Endothelial cell of umbilical vein (primary cell): ENCODE results near the gene PDK4. TPM values are rescaled to one million over a fixed set of nuclear protein-coding genes. Genes with fewer than 3 reads are reported as not detected.
"Not testable (repeated sequence)": the region's sequence is repeated elsewhere in the genome, so short reads cannot be mapped to it uniquely, and the experiment has no call there.

ENCODE experiments used
- BruUV-seq: library from RNA; stranded (reverse); fragments of 400-500 nt; replicated peaks from 2 replicates; lab custom pipeline; 2021; lab: Mats Ljungman, UMichigan
- CTCF ChIA-PET: fragments of 300-600, 350-600 bp; sonication (Branson Sonifier 250); formaldehyde crosslinking; loops from one replicate; lab custom pipeline; 2021; ENCODE audit warnings: antibody characterized with exemption, inconsistent platforms; lab: Charles Lee
- POLR2A ChIA-PET: fragments of 300-600, 350-600 bp; sonication (Branson Sonifier 250); formaldehyde crosslinking; loops from one replicate; lab custom pipeline; 2021; ENCODE audit warnings: antibody characterized with exemption, inconsistent platforms; lab: Charles Lee
- DNase-seq: peaks from one replicate; pipeline ENCODE4 v3.0.0-alpha.2; 2011; ENCODE audit warnings: low read depth, low spot score
- FAIRE-seq: peaks from 2 replicates; lab custom pipeline; 2011; peaks lifted over from hg19 to GRCh38; lab: Jason Lieb, UNC
- H2AFZ ChIP-seq: 2 replicates; pipeline ENCODE4 v1.6.0; 2012; ENCODE audit warnings: low read depth, low read length, control low read depth, inconsistent platforms
- H3K27ac ChIP-seq: 2 replicates; pipeline ENCODE4 v1.5.1; 2011; ENCODE audit warnings: low read depth, mild to moderate bottlenecking, control low read depth, low read length, moderate library complexity; ENCODE audit not compliant: insufficient read depth
- H3K27me3 ChIP-seq, 2 experiments: 2 replicates each; pipeline versions ENCODE4 v1.6.0 to v1.6.1; 2011; ENCODE audit warnings: low read length in 2 of 2, mixed read lengths in 1 of 2; ENCODE audit not compliant: control insufficient read depth in 2 of 2, insufficient read depth in 2 of 2
- H3K36me3 ChIP-seq, 2 experiments: 2 replicates in 1 of 2; 3 replicates in 1 of 2; pipeline ENCODE4 v1.5.1; 2011; ENCODE audit warnings: low read length in 2 of 2, mild to moderate bottlenecking in 1 of 2, moderate library complexity in 1 of 2; ENCODE audit not compliant: control insufficient read depth in 2 of 2, insufficient read depth in 2 of 2; ENCODE audit errors: extremely low read depth in 1 of 2
- H3K4me1 ChIP-seq: 3 replicates; pipeline ENCODE4 v1.5.1; 2011; ENCODE audit warnings: mild to moderate bottlenecking, low read length; ENCODE audit not compliant: control insufficient read depth, insufficient read depth; ENCODE audit errors: extremely low read depth
- H3K4me2 ChIP-seq: 2 replicates; pipeline ENCODE4 v1.6.1; 2011; ENCODE audit warnings: low read length, control low read depth, mixed read lengths; ENCODE audit not compliant: insufficient read depth
- H3K4me3 ChIP-seq, 3 experiments: fragments of 200-600 bp in 1 of 3; sonication (generic), shearing (Covaris generic) in 1 of 3; replicated peaks in 1 of 3; 2 replicates each; pipeline ENCODE4 v1.5.1; 2011 to 2016; ENCODE audit warnings: control low read depth in 3 of 3, low read length in 3 of 3, mild to moderate bottlenecking in 2 of 3, inconsistent platforms in 1 of 3, low read depth in 1 of 3, moderate library complexity in 1 of 3; ENCODE audit not compliant: insufficient read depth in 1 of 3
- H3K79me2 ChIP-seq: 2 replicates; pipeline ENCODE4 v1.6.0; 2012; ENCODE audit warnings: low read length, inconsistent platforms; ENCODE audit not compliant: control insufficient read depth, insufficient read depth
- H3K9ac ChIP-seq: replicated peaks from 2 replicates; pipeline ENCODE3; 2011; ENCODE audit warnings: low read length, control low read depth; ENCODE audit not compliant: insufficient read depth; ENCODE audit errors: extremely low read depth
- H3K9me1 ChIP-seq: replicated peaks from 3 replicates; pipeline ENCODE4 v1.6.0; 2011; ENCODE audit warnings: mild to moderate bottlenecking, low read length; ENCODE audit not compliant: control insufficient read depth, insufficient read depth; ENCODE audit errors: extremely low read depth
- H3K9me3 ChIP-seq: replicated peaks from 2 replicates; pipeline ENCODE4 v1.5.1; 2012; ENCODE audit warnings: low read length, inconsistent platforms; ENCODE audit not compliant: control insufficient read depth, insufficient read depth
- H4K20me1 ChIP-seq: replicated peaks from 2 replicates; pipeline ENCODE3; 2011; ENCODE audit warnings: mild to moderate bottlenecking, low read length; ENCODE audit not compliant: control insufficient read depth, insufficient read depth; ENCODE audit errors: extremely low read depth
- EZH2 ChIP-seq: IDR thresholded peaks from 2 replicates; pipeline ENCODE4 v1.6.1; 2012; ENCODE audit warnings: borderline replicate concordance, low read depth, mild to moderate bottlenecking, moderate library complexity, low read length, inconsistent platforms; ENCODE audit not compliant: severe bottlenecking
- FOS ChIP-seq: IDR thresholded peaks from 2 replicates; pipeline ENCODE4 v1.6.1; 2011; ENCODE audit warnings: mild to moderate bottlenecking, low read length, moderate library complexity, borderline replicate concordance; ENCODE audit not compliant: insufficient read depth
- GATA2 ChIP-seq: IDR thresholded peaks from 2 replicates; pipeline ENCODE4 v1.7.0; 2011; ENCODE audit warnings: low read depth, mild to moderate bottlenecking, moderate library complexity, mixed read lengths, low read length; ENCODE audit not compliant: insufficient read length, insufficient read depth
- JUN ChIP-seq: IDR thresholded peaks from 2 replicates; pipeline ENCODE4 v1.6.1; 2011; ENCODE audit warnings: borderline replicate concordance, low read depth; ENCODE audit not compliant: insufficient read length, insufficient read depth
- MYC ChIP-seq: IDR thresholded peaks from one replicate; pipeline ENCODE4 v1.6.1; 2011; ENCODE audit warnings: mild to moderate bottlenecking, low read depth, low read length
- POLR2A ChIP-seq: IDR thresholded peaks from 2 replicates; pipeline ENCODE4 v1.6.1; 2012; ENCODE audit warnings: low read depth, mild to moderate bottlenecking, control low read depth, low read length
- POLR2AphosphoS5 ChIP-seq: IDR thresholded peaks from 2 replicates; pipeline ENCODE4 v1.6.1; 2012; ENCODE audit warnings: low read depth, mild to moderate bottlenecking, control low read depth, low read length, moderate library complexity; ENCODE audit not compliant: insufficient read depth
- dilution Hi-C: fragments of 300-500 bp; cut with MboI; formaldehyde crosslinking; loops from one replicate; pipeline ENCODE4 v1.15.0; 2019; ENCODE audit warnings: low sequenced_read_pairs; ENCODE audit not compliant: extremely low pct_ligation_motif_present
- intact Hi-C: fragments of 100-400 bp; cut with micrococcal nuclease; formaldehyde crosslinking; loops from one replicate; pipeline ENCODE4 v1.10.0; 2022
- polyA plus RNA-seq, 4 experiments: library from polyadenylated mRNA; depleted of rRNA in 3 of 4; stranded (reverse) in 3 of 4; unstranded in 1 of 4; fragments of >200 nt; gene quantifications; 2 replicates each; pipeline versions ENCODE4 v1.2.1 to v1.2.3, GENCODE V29; 2011 to 2012; ENCODE audit warnings: missing spikeins in 1 of 4
- total RNA-seq: library from RNA; stranded (reverse); gene quantifications from 2 replicates; pipeline ENCODE4 v1.2.3, GENCODE V29; 2021
- TF ChIP-seq, protein P1 (sequence below): IDR thresholded peaks from 2 replicates; pipeline ENCODE4 v1.6.1; 2011; ENCODE audit not compliant: insufficient read depth, insufficient read length
- TF ChIP-seq, protein P2 (sequence below), 2 donors: IDR thresholded peaks; 1 replicate in 1 of 2; 2 replicates in 1 of 2; pipeline ENCODE4 v1.5.1; 2011; ENCODE audit warnings: low read length in 2 of 2, mild to moderate bottlenecking in 2 of 2, moderate library complexity in 2 of 2, control low read depth in 1 of 2, inconsistent platforms in 1 of 2, low read depth in 1 of 2; ENCODE audit not compliant: insufficient read depth in 1 of 2; ENCODE audit errors: extremely low read depth in 1 of 2

Gene PDK4
- total and polyA plus RNA-seq, 2 donors (not counting 3 experiments of a cell fraction or from before 2014, with no cell fraction given): 0.75 to 2.5 TPM

- Histone ChIP-seq H3K27ac (no peak overlapping the region), H3K9me3 (no peaks in the 10 kb centered on the region), H3K4me1 (peaks cover 9% of the 10 kb centered on the region), H3K36me3 (no peaks in the 10 kb centered on the region), H4K20me1 (no peaks in the 10 kb centered on the region), H3K4me3 (no peak overlapping the region), H3K27me3 (peaks cover 0 to 2% of the 10 kb centered on the region in 2 experiments), H2AFZ (no peak overlapping the region), H3K9ac (no peak overlapping the region), H3K4me2 (no peak overlapping the region), H3K9me1 (no peaks in the 10 kb centered on the region), H3K79me2 (no peaks in the 10 kb centered on the region)
- FAIRE-seq: no peak
- no peak for TF ChIP-seq POLR2AphosphoS5
- TF ChIP-seq EZH2: no peak
- no peak for TF ChIP-seq FOS
- TF ChIP-seq, protein P1, sequence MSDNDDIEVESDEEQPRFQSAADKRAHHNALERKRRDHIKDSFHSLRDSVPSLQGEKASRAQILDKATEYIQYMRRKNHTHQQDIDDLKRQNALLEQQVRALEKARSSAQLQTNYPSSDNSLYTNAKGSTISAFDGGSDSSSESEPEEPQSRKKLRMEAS: no peak
- no peak for TF ChIP-seq GATA2
- TF ChIP-seq POLR2A: no peak
- TF ChIP-seq, protein P2, sequence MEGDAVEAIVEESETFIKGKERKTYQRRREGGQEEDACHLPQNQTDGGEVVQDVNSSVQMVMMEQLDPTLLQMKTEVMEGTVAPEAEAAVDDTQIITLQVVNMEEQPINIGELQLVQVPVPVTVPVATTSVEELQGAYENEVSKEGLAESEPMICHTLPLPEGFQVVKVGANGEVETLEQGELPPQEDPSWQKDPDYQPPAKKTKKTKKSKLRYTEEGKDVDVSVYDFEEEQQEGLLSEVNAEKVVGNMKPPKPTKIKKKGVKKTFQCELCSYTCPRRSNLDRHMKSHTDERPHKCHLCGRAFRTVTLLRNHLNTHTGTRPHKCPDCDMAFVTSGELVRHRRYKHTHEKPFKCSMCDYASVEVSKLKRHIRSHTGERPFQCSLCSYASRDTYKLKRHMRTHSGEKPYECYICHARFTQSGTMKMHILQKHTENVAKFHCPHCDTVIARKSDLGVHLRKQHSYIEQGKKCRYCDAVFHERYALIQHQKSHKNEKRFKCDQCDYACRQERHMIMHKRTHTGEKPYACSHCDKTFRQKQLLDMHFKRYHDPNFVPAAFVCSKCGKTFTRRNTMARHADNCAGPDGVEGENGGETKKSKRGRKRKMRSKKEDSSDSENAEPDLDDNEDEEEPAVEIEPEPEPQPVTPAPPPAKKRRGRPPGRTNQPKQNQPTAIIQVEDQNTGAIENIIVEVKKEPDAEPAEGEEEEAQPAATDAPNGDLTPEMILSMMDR (IDR thresholded peaks at IDR 0.05; ENCODE audit: extremely low read depth in 1 of 2, insufficient read depth in 1 of 2, low read depth in 1 of 2, low read length in 2 of 2): no peak
- TF ChIP-seq JUN: no peak
- no peak for TF ChIP-seq MYC
- no peak for DNase-seq
- dilution Hi-C loops: no loop called here
- no TSS peak for BruUV-seq
- CTCF ChIA-PET: no interaction called here
- intact Hi-C loops: no loop called here
- POLR2A ChIA-PET: no interaction called here
Observed at GRCh38 chr7:95553939-95554338, 42.4 kb downstream of the PDK4 start.

DNA sequence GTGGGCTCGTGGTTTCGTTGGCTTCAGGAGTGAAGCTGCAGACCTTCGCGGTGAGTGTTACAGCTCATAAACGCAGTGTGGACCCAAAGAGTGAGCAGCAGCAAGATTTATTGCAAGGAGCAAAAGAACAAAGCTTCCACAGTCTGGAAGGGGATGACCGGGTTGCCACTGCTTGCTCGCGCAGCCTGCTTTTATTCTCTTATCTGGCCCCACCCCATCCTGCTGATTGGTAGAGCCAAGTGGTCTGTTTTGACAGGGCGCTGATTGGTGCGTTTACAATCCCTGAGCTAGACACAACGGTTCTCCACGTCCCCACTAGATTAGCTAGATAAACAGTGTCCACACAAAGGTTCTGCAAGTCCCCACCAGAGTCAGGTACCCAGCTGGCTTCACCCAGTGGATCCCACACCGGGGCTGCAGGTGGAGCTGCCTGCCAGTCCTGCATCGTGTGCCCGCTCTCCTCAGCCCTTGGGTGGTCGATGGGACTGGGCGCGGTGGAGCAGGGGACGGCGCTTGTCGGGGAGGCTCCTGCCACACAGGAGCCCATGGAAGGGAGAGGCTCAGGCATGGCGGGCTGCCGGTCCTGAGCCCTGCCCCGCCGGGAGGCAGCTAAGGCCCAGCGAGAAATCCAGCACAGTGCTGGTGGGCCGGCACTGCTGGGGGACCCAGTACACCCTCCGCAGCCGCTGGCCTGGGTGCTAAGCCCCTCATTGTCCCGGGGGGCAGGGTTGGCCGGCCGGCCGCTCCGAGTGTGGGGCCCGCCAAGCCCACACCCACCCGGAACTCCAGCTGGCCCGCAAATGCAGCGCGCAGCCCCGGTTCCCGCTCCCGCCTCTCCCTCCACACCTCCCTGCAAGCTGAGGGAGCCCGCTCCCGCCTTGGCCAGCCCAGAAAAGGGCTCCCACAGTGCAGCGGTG is 44.0 kb downstream of the PDK4 start:
- DNase-seq, dilution Hi-C loops, BruUV-seq, H3K27me3 ChIP-seq, H3K4me3 ChIP-seq, POLR2A ChIA-PET, H3K36me3 ChIP-seq, H2AFZ ChIP-seq, H3K9me1 ChIP-seq, H3K27ac ChIP-seq, H4K20me1 ChIP-seq, H3K9me3 ChIP-seq, H3K79me2 ChIP-seq, H3K9ac ChIP-seq, FAIRE-seq, intact Hi-C loops, H3K4me2 ChIP-seq, H3K4me1 ChIP-seq: not testable (repeated sequence)
- CTCF ChIA-PET: interaction anchor here (1.3 to 2.5 kb wide), 3 partner anchors 32 to 138 kb away, joined by 3 to 8 read pairs (median 3); no protein-coding TSS in a partner anchor
